LHCN-M2 (cell line): ENCODE measurements around the gene GKN2. TPM values are rescaled to one million over a fixed set of nuclear protein-coding genes. Genes with fewer than 3 reads are reported as not detected.
"Not testable (repeated sequence)": the region's sequence is repeated elsewhere in the genome, so short reads cannot be mapped to it uniquely, and the experiment has no call there.

Experiments used
- DNase-seq: peaks from one replicate; pipeline ENCODE4 v3.0.0-alpha.2; 2012; ENCODE audit warnings: low read depth
- total RNA-seq: library from RNA; depleted of rRNA; stranded (reverse); fragments of >200 nt; gene quantifications from 2 replicates; pipeline ENCODE4 v1.2.3, GENCODE V29; 2014

The GKN2 gene
- total RNA-seq, 1 experiment from 2014 or later: not detected

DNA sequence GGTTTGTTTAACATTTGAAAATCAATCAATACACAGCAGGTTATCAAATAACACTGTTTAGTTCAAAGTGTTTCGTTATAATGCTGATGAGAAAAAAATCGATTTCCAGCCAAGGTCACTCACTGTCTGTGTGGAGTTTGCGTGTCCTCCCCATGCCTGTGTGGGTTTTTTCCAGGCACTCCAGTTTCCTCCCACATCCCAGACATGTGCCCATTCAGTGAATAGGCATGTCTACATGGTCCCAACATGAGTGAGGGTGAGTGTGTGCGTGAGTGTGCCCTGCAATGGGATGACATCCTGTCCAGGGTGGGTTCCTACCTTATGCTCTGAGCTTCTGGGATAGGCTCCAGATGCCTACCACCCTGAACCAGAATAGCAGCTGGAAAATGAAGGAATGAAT lies 8.7 kb upstream of the GKN2 start:
- no peak for DNase-seq

DNA sequence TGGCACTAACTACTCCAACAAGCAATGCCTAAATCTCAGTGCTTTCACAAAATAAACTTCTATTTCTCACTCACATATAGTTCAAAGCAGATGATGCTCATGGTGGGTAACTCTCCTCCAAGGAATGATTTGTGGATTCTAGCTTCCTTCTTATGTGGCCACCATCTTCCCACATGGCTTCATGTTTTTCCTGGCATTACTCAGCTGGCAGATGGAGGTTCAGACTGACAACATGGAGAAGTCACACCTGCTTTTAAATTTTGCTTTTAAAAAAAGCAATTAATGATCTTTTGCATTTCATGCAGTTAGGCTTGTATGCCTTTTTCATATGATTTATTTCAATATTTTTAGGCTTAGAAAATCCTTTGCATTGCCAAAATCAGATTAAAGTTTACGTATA lies 6.3 kb upstream of the GKN2 start:
- DNase-seq: no peak

DNA sequence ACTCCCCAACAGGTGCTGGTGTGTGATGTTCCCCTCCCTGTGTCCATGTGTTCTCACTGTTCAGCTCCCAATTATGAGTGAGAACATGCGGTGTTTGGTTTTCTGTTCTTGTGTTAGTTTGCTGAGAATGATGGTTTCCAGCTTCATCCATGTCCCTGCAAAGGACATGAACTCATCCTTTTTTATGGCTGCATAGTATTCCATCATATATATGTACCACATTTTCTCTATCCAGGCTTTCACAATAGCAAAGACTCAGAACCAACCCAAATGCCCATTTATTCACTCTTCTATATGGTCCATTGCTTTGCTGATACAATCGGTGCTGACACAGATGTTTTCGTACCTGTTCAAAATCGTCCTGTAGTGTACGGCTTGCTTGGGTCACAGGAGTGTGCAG lies 2.7 kb upstream of the GKN2 start:
- not testable (repeated sequence) for DNase-seq

DNA sequence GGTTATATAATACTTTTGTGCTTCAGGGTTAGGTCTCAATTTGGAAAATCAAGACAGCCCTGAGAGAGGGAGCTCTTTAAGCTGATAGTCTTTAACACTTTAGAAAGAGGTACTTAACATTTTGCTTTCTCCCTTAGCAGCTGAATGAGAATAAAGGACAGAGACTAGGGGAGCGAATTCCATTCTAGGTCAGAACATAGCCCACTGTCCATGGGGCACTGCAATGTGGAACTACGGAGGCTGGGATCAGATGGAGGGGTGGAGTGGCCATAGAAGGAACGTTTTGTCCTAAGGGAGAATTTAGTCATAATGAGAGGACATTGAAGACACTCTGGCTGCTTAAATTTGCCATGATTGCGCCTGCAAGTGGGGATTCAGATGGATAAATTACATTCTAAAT lies 794 bp downstream of the GKN2 start:
- DNase-seq: no peak

DNA sequence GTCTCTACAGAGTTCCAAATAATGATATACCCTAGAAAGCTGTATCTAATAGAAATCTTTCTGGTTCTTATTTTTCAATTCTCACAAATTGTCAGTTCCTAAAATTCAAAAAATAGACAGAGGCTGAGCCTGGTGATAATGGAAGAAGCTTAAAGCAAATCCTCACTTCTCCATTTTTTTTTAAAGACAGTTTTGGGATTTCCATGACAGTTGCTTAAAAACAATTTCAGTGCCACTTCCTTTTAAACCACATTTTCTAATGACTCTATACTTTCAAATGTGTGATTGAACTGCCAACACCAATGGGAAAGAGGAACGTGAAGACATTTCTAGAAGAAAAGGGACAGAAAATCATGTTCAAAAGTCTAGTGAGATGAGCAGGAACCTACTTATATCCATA lies 4.0 kb downstream of the GKN2 start:
- no peak for DNase-seq

DNA sequence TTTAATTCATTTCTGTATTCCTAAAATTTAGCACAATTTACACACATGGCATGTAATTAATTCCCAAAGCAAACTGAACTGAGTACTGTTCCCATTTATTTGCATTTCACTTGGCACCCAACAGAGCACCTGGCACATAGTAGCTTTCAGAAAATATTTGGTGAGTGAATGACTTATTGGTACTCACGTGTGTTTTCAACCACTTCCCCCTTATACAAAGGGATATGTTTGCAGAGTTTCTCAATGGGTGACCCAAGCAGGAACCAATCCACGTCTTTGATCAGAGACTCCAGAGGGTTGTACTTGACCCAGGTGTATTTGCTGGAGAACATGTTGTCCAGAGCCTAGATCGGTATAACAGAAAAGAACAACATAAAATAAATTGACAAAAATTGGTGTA lies 6.6 kb downstream of the GKN2 start:
- no peak for DNase-seq

DNA sequence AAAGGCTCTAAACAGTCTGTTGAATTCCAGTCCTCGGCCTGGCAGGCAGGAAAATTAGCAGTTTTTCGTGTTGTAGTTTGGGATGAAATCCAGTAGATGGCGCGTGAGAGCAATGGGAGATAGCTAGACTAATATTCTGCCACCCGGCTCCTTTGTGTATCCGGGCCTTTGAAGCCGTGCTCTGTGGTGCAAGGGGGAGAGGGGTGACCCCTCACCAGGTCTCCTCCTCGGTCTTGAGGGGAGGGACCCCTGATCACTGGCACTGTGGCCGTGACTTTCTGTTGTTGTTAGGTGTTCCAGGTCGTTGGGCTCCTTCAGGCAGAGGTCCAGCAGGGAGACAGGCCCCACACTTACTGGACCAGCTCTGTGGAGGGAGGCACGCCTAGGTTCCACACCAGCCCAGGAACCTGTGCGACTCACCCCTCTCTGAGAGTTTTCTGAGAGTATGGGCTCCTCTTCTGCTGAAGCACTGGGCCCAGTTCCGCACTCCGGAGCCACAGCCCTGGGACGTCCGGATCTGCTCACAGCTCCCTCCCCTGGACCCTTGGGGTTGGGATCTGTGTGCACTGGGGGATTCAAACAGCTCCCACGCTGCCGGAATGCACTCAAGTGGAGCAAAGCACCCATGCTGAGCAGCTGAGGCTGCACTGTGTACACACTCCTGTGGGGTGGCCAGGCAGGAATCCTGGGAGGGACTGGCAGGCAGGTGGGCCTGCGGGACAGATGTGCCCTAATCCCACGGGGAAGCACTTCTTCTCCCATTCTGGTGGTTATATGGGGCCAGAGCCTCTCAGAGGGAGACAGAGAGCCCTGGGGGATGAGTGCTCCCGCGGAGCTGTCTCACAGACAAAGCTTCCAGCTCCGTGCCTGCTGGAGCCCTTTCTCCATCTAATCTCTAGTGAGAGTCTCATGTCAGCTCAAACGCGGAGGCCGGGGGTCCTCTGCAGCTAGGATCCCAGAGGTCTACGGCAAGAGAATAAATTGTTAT lies 8.8 kb downstream of the GKN2 start:
- peak; percentile 68 for DNase-seq

DNA sequence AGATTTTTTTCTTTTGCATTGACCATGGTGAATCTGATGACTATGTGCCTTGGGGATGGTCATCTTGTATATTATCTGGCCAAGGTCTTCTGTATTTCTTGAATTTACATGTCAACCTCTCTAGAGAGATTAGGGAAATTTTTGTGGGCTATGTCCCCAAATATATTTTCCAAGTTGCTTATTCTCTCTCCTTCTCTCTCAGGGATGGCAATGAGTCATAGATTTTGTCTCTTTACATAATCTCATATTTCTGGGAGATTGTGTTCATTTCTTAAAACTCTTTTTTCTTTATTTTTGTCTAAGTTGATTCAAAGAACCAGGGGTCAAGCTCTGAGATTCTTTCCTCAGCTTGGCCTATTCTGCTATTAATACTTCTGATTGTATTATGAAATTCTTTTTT lies 9.9 kb downstream of the GKN2 start:
- no peak for DNase-seq

DNA sequence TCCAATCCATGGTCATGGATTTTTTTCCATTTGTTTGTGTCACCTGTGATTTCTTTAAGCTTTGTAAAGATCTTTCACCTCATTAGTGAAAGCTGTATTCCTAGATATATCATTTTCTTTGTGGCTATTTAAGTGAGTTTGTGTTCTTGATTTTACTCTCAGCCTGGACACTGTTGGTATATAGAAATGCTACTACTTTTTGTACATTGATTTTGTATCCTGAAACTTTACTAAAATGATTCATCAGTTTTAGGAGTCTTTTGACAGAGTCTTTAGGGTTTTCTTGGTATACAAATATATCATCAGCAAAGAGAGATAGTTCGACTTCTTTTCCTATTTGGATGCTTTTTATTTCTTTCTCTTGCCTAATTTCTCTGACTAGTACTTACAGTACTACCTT lies 12.3 kb downstream of the GKN2 start:
- DNase-seq: no peak

DNA sequence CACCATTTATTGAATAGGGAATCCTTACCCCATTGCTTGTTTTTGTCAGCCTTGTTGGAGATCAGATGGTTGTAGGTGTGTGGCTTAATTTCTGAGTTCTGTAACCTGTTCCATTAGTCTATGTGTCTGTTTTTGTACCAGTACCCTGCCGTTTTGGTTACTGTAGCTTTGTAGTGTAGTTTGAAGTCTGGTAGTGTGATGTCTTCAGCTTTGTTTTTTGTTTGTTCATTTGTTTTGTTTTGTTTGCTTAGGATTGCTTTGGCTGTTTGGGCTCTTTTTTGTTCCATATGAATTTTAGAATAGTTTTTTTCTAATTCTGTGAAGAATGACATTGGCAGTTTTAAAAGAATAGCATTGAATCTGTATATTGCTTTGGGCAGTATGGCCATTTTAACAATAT lies 12.7 kb downstream of the GKN2 start:
- DNase-seq: no peak

DNA sequence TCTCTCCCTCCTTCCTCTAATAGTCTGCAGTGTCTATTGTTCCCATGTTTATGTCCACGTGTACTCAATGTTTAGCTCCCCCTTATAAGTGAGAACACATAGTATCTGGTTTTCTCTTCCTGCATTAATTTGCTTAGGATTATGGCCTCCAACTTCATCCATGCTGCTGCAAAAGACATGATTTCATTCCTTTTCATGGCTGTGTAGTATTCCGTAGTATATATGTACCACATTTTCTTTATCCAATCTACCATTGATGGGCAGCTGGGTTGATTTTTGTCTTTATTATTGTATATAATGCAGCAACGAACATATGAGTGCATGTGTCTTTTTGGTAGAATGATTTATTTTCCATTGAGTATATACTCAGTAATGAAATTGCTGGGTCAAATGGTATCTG lies 13.8 kb downstream of the GKN2 start:
- DNase-seq: no peak

DNA sequence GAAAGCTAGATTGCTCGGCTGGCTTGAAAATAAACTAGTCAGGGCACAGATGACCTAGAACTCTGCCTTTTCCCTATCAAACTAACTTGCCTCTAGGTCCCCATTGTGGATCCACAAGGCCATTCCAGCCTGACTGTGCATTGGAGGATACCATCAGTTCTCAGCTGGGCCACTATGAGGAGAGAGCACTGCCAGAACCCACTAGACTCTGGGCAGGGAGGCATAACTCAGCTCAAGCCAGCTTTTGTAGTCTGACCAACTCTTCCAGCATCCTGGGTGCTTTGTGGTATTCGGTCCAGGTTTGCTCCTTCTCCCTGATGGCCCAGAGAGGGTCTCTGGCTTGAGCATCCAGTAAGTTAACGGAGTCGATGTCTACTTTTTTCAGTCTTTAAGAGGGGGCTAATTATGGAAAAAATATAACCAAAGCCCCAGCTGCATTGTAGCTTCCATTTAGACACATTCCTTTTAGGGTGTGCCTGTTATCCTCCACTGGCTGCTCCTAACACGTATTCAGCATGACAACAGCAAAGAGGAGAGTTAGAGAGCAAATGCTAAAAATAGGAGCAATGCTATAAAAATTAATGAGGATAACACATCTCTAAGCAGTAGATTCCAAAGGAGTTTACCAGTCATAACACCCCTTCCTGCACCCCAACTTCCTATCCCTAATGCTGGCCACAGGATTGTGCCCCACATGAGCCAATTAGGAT lies 15.2 kb downstream of the GKN2 start:
- no peak for DNase-seq

DNA sequence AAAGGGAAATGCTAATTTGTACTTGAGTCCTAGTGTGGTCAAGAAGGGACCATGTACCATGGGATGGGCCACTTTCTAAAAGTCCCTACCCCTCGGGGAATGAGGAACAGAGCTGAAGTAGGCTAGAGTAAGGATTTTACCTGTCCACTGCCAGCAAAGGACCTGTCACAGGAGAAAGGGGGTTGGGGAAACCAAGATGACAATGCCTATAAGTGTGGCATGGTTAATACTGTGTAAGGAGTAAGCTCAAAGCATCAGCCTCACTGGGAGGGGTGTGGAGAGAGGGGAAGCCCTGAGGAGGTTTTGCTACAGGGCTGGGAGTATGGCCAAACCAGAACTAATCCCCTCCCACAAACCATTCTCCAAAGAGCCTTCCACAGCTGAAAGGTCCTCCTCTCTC lies 15.8 kb downstream of the GKN2 start:
- no peak for DNase-seq

DNA sequence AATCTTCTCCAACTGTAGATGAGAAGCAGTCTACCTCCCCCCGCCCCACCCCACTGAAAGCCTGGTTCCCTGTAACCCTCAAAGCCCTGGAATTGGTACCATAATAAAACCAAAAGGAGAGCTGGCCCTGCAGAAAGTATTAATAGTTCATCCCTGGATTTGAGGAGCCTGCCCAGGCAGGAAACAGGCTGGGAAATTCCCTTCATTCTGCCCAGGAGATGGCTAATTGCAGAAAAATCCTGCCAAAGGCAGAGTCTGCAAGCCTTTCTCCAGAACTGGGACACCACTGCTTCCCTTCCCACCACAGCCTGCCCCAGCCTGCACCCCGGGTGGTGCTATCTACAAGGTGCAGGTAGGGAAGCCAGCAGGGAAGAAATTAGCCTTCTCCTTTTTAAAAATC lies 16.3 kb downstream of the GKN2 start:
- DNase-seq: peak; percentile 29

DNA sequence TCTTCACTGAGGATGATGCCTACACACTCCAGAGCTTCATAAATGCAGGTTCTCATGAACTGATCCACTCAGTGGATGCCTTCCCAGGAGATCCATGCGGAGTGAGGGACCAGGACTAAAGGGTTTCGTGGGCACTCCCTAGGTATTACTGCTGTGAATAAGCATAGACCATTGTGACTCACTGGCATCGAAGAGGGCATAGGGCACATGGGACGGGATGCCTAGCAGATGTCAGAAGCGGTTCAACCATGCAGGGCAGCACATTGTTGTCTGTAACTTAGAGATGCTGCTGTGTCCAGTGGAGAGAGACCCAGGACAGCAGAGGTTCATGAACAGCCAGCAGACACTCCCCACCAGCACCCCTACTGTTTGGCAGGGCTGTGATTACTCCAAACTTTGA lies 17.2 kb downstream of the GKN2 start:
- no peak for DNase-seq

DNA sequence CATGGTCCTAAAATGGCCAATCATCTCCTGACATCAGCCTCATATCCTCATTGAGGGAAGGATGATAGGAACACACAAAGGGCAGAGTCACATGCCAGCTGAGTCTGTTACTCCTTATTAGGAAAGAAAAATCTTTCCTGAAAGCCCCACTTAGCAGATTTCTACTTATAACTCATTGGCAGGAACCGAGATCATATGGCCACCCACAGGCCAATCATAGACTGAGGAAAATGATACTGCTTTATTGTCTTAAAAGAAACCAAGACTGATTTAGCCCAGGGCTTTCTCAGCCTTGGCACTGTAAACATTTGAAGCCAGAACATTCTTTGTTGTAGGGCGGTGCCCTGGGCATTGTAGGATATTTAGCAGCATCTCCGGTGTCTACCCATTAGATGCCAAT lies 18.7 kb downstream of the GKN2 start:
- no peak for DNase-seq

DNA sequence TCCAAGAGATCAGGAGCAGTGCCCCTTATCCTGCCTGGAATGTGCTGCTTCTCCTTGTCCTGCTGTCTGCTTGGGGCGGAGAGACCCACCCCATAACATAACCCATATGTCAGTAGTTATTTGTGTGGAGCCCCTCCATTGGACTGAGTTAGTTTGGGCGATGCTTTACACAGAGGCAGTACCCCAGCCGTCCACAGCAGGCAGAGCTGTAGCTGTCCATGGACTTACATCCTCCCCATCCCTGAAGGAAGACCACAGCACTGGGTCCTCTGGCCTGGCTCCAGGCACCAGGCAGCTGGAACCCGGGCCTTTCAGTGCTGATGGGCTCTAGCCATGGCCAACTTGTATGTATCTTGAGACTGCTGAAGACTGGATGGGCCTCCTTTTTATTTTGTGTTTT lies 20.3 kb downstream of the GKN2 start:
- DNase-seq: no peak

DNA sequence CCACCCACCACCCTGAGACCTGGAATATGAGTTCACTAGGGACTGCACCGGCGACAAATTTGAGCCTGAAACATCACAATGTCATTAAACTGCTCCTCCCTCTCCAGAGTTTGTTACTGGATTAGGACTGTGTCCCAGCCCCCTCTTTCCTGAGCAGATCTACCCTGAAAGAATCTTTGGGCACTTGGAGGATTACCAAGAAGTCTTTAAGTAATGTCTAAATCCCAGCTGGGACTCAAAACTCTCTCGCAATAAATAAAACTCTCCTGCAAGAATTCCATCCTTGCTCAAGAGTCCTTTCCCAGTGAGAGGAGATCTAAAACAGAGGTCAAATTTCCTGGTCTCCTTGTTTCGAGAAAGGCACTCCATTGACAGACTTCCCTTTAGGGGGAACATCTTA lies 20.9 kb downstream of the GKN2 start:
- DNase-seq: no peak

DNA sequence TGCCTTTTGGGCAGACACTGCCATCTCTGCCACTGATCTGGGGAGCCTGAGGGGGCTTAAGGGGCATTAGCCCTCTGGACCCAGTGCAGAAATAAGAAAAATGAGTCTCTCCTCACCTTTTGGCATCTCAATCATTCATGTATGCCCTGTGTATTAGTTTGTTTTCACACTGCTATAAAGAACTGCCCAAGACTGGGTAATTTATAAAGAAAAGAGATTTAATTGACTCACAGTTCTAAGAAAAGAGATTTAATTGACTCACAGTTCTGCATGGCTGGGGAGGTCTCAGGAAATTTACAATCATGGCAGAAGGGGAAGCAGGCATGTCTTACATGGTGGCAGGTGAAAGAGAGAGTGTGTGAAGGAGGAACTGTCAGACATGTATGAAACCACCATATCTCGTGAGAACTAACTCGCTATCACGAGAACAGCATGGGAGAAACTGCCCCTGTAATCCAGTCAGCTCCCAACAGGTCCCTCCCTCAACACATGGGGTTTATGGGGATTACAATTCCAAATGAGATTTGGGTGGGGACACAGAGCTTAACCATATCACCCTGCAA lies 21.5 kb downstream of the GKN2 start:
- DNase-seq: no peak

DNA sequence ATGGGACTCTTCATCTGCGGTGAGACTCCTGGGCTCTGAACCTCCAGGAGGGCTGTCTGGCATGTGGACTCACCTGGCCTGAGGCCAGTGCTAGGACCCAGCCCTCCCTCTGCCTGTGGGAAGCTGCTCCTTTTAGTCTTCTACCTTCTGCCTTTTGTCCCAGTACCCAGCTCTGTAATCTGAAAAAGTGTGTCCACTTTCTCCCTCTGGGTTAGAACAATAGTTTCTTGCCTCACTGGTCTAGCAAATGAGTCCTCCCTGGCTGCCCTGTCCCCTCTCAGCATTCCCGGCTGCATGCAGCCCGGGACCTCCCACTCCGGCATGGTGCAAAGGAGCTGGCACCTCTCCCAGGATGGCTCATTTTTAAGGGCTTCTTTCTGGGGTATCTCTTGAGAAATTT lies 25.9 kb downstream of the GKN2 start:
- no peak for DNase-seq

DNA sequence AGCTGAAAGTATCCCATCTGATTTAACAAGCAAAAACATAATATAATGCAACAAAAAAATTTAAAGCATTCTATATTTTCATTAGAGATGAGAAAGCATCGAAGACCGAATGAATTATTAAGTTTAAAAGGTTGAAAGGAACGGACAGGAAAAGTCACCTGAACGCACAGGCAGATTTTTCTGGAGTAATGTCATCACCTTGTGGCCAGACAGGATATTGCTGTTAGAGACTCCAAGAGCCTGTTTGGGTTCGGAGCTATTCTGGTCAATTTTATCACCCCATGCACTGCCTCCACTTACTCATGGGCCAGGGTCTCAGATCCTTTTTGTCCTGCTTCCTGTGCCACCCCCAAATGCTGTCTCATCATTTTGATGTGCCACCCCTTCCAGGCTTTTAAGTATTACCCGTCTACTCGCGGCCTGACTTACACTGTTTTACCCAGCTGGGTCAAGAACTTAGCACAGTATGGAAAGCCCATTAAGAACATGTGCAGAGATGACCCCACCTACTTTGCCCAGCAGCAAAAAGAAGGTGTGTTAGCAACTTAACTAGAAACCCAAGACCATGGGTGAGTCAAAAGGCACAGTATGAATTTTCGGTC lies 27.3 kb downstream of the GKN2 start:
- peak; percentile 27 for DNase-seq

DNA sequence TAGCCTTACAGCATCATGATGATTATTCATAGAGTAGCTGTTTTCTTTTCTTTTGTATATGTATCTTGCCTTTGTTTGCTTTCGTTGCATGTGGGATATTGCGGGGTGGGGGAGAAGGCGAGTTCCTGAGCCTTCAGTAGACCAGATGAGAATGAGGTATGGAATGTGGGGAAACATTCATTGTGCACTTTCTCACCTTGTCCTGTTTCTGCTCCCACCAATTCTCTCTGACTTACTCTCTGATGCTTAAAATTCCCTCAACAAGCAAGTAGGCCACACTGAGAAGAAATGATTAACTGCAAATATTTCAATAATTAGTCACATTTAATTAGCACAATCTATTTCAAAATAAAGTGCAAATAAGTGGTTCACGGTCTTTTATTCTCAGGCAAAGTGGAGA lies 31.0 kb downstream of the GKN2 start:
- no peak for DNase-seq
